ENCODE results near the gene ZNF609. TPM values are rescaled to one million over a fixed set of nuclear protein-coding genes. Genes with fewer than 3 reads are reported as not detected.

ZNF609 gene
- polyA plus RNA-seq, 1 experiment, result 28.9 TPM

GRCh38 chr15:64460724-64461720 lies 644 bp downstream of the ZNF609 start:
- peak; percentile 52 for DNase-seq (ENCODE audit: low read depth, low spot score)
- CTCF ChIA-PET, result interaction anchor here (1.4 to 1.5 kb wide), 3 partner anchors 220 to 267 kb away, joined by 3 to 6 read pairs (median 4); no protein-coding TSS in a partner anchor
- peak overlapping the region; percentile 59 for H3K27ac ChIP-seq (ENCODE audit: low read depth, low read length)
- POLR2A ChIA-PET, result interaction anchor here (1.1 kb wide), 1 partner anchor 16 kb away, joined by 6 read pairs; no protein-coding TSS in a partner anchor
- peak overlapping the region; percentile 78 for H3K4me3 ChIP-seq (ENCODE audit: low read depth, low read length)
- no peaks in the 10 kb centered on the region for H3K27me3 ChIP-seq (ENCODE audit: control insufficient read depth, insufficient read depth, low read length)
- no peaks in the 10 kb centered on the region for H3K9me3 ChIP-seq (ENCODE audit: control insufficient read depth, insufficient read depth, low read length)
- peak; percentile 33; the same call in 1 of the 2 replicates for TF ChIP-seq CTCF (IDR thresholded peaks at IDR 0.05; ENCODE audit: low read depth, low read length)

DNA sequence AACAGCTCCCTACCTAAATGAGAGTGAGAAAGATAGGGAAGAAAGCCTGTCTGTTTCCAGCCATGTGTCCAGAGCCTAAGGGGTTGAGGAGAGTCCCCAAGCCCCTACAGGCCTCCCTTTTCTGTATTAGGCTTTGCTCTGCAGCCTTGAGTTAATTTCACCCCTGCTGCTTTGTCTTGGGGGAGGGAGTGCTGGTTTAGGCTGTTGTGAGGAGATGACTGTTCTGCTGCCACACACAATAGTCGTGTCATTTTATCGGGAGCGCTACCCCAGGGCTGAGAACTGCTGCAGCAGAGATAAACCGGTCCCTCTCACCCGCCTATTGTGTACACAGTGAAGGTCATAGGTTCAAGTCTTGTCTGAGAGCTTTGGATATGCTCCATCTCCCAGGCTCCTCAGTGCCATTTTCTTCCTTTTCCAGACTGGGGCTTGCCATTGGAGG lies 1.4 kb downstream of the ZNF609 start:
- peak overlapping the region; percentile 59 for H3K27ac ChIP-seq (ENCODE audit: low read depth, low read length)
- no peak for TF ChIP-seq CTCF (IDR thresholded peaks at IDR 0.05; ENCODE audit: low read depth, low read length)
- no peak for DNase-seq (ENCODE audit: low read depth, low spot score)
- ChIA-PET POLR2A (interaction anchor here (1.1 kb wide), 1 partner anchor 15 kb away, joined by 6 read pairs; no protein-coding TSS in a partner anchor), CTCF (no interaction called here)
- H3K9me3 ChIP-seq (ENCODE audit: control insufficient read depth, insufficient read depth, low read length), result no peaks in the 10 kb centered on the region
- H3K27me3 ChIP-seq (ENCODE audit: control insufficient read depth, insufficient read depth, low read length), result no peaks in the 10 kb centered on the region
- peak overlapping the region; percentile 78 for H3K4me3 ChIP-seq (ENCODE audit: low read depth, low read length)

DNA sequence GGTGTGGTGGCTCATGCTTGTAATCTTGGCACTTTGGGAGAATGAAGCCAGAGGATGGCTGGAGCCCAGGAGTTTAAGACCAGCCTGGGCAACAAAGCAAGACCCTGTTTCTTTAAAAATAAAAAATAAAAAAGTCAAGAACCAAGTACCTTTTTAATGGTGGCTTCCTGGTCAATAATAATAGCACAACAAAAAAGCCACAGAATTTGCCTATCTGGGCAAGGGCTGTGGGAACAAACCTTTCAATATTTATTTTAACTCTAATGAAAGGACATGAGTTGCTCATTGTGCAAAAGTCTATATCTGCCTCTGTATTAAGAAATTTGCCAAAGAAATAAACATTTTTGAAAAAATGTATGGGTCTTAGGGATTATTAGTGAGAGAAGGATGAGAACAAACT lies 2.1 kb downstream of the ZNF609 start:
- H3K27ac ChIP-seq (ENCODE audit: low read depth, low read length), result no peak overlapping the region
- ChIA-PET CTCF (no interaction called here), POLR2A (no interaction called here)
- no peak for DNase-seq (ENCODE audit: low read depth, low spot score)
- no peaks in the 10 kb centered on the region for H3K27me3 ChIP-seq (ENCODE audit: control insufficient read depth, insufficient read depth, low read length)
- no peak for TF ChIP-seq CTCF (IDR thresholded peaks at IDR 0.05; ENCODE audit: low read depth, low read length)
- no peak overlapping the region; the same call in 1 of the 2 replicates for H3K4me3 ChIP-seq (ENCODE audit: low read depth, low read length)
- no peaks in the 10 kb centered on the region for H3K9me3 ChIP-seq (ENCODE audit: control insufficient read depth, insufficient read depth, low read length)

DNA sequence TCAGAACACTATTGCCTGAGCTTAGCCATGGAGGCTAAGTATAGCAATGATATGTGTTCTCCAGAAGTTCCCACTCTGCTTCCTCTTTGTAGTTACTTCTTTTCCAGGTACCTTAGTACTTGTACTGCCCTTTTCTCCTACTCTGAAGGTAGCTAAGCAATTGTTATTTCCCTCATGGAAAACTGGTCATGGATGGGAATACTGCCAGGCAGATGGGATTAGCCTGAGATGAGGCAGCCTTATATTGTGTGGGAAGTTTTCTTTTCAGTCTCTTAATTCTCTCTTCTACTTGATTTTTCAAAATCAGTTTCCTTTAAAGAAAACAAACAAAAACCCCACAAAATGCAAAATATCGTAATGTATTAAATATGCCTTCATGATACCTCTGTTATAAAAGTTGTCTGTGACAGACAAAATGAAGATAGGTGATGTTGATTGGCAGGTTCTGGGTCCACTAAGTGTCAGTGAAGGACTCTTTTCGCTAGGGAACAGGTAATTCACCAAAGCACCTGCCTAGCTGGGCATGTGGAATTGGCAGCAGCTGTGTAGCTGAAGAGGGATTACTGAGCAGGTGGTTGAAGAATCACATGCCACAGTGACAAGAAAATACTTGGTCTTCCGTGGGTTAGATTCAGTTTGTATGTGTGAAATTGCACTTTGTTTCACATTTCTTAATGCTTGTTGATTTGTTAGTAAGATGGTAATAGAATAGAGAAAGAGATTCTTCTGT lies 4.1 kb downstream of the ZNF609 start:
- no peaks in the 10 kb centered on the region for H3K27me3 ChIP-seq (ENCODE audit: control insufficient read depth, insufficient read depth, low read length)
- no peak for TF ChIP-seq CTCF (IDR thresholded peaks at IDR 0.05; ENCODE audit: low read depth, low read length)
- POLR2A ChIA-PET, result no interaction called here
- CTCF ChIA-PET, result no interaction called here
- no peaks in the 10 kb centered on the region for H3K9me3 ChIP-seq (ENCODE audit: control insufficient read depth, insufficient read depth, low read length)
- DNase-seq (ENCODE audit: low read depth, low spot score), result no peak
- H3K27ac ChIP-seq (ENCODE audit: low read depth, low read length), result no peak overlapping the region
- H3K4me3 ChIP-seq (ENCODE audit: low read depth, low read length), result no peak overlapping the region
